HG02763 (cell line): ENCODE data around the gene PRKCI.
"Not testable (repeated sequence)": the region's sequence is repeated elsewhere in the genome, so short reads cannot be mapped to it uniquely, and the experiment has no call there.

Experiments
- ATAC-seq: cut with Tn5 transposase; IDR thresholded peaks from one replicate; pipeline ENCODE4 v1.9.1; 2021; ENCODE audit warnings: mild to moderate bottlenecking, moderate library complexity; ENCODE audit not compliant: unreplicated experiment

The PRKCI gene

DNA sequence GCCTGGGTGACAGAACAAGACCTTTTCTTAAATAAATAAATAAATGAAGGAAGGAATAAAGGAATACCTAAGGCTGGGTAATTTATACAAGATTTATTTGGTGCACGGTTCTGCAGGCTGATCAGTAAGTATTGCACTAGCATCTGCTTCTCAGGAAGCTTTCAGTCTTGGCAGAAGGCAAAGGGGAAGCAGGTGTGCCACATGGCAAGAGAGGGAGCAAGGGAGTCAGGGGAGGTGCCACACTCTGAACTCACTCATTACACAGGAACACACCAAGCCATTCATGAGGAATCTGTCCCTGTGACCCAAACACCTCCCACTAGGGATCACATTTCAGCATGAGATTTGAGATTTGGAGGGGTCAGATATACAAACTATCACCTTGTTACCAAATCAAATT is 56.4 kb downstream of the PRKCI start:
- no peak for ATAC-seq

DNA sequence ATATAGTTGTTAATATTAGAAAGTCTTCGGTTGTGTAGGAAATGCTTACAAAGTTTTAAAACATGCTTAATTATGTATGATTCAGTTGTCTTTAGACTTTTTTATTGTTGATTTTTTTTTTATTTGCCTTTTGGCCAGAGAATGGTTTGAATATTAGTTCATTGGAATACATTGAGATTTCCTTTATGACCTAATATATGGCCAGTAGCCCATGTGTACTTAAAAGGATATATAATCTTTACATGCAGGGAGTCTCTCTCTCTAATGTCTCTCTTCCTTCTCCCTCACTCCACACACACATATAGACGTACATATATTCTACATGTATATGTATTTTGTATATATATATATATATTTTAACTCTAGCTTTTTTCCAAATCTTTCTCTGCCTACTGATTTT is 68.0 kb downstream of the PRKCI start:
- ATAC-seq: no peak

DNA sequence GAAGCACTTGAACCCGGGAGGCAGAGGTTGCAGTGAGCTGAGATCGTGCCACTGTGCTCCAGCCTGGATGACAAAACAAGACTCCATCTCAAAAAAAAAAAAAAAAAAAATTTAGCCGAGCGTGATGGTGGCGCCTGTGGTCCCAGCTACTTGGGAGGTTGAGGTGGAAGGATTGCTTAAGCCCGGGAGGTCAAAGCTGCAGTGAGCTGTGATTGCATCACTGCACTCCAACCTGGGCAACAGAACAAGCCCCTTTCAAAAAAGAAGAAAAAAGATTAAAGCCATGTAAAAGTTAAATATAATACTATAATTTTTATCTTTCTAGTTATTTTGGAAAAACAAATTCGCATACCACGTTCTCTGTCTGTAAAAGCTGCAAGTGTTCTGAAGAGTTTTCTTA is 73.4 kb downstream of the PRKCI start:
- ATAC-seq: no peak

DNA sequence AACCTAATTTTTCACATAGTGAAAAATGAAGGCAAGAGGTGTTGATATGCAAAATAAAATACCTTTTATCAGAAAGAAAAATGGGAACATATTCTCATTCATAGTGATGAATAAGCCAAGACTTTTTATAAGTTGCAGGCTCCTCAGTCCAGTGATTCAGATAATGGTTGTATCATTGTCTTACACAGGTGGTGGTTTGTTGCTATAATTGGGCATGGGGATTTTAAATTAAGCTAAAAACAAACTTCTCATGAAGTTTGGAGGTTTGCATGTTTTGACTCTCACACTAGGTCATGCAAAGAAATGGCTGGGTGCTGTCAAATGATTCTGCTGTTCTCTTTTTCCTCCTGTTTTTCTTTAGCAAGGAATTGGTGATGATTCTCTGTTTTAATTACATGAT is 74.5 kb downstream of the PRKCI start:
- no peak for ATAC-seq

DNA sequence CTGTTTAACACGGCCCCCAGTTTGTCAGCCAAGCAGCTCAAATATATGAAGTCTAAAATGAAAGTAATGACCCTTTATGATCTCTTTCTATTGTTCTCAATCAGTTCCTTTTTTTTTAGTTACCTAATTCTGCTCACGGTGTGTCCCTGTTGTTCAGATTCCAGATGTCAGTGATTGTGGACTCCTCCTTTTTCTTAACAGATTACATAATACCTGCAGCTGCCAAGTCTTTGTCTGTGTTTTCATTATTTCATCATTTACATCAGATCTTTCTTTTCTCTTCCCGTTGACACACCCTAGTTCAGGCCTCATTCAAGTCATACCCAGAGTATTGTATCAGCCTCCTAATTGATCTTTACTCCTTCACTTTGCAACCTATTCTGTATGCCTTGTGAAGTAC is 79.2 kb downstream of the PRKCI start:
- no peak for ATAC-seq

DNA sequence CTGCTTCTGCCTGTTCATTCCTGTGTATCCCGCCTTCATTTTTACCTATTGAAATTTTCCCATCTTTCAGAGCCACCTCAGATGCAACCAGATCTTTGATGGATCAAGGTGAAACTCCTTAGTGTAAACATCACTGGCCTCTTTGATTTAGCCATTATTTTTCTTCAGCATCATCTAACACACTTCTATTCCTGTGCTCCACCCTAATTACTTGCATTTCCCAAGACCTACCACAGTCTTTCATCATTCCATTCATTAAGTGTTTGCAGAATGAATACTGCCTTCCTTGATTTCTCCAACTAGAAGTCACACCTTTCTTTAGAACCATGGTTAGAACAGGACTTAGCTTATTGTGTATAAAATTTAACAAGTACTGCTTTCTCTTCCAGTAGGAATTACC is 79.8 kb downstream of the PRKCI start:
- no peak for ATAC-seq

DNA sequence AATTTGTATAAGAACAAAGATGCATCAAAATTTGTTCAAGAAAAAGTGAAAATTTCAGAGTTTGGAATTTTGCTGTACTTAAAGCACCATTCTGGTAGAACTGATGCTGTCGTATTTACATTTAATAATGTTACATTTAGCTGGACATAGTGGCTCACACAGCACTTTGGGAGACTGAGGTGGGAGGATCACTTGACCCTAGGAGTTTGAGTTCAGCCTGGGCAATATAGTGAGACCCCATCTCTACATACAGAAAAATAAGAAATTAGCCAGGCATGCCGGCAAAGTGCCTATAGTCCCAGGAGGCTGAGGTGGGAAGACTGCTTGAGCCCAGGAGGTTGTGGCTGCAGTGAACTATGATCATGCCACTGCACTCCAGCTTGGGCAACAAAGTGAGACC is 83.8 kb downstream of the PRKCI start:
- no peak for ATAC-seq

DNA sequence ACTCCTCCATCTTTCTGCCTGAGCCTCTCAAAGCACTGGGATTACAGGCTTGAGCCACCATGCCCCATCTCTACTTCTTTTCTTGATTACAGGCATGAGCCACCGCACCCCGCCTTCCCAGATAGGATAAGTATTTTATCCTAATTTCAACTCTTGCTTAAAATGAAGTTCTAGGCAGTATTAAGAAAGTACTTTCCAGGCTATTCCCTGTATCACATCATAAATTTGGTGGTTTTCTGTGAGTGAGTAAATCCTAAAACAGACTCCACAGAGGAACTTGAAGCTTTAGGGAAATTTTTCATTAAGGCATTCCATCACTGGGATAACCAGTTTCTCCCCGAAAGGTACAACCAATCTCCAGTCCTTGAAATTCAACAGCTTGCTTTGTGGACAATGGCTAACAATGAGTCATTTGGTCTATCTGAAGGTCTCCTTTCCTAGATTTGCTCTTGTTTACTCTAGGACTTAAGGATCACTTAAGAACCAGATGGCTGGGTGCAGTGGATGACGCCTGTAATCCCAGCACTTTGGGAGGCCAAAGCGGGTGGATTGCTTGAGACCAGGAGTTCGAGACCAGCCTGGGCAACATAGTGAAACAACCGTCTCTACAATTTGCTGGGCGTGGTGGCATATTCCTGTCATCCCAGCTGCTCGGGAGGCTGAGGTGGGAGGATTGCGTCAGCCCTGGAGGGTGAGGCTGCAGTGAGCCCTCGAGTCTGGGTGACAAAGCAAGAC is 85.6 kb downstream of the PRKCI start:
- no peak for ATAC-seq

DNA sequence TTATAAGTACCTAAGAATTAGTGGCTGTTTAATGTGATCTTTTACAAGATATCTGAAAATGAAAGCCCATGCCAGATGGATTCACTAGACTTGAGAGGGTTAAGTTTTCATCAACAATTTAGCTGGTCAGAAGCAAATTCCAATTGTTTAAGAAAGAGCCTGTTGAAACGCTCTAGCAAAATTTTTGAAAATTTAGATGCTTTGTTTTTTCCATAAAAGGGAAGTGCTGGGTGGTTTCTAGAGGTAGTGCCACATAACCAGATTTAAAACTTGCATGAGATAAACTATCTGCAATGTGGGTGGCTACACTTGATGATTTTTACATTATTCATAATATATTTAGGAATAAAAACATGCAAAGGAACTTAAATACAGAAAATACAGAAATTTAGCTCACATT is 86.8 kb downstream of the PRKCI start:
- no peak for ATAC-seq

DNA sequence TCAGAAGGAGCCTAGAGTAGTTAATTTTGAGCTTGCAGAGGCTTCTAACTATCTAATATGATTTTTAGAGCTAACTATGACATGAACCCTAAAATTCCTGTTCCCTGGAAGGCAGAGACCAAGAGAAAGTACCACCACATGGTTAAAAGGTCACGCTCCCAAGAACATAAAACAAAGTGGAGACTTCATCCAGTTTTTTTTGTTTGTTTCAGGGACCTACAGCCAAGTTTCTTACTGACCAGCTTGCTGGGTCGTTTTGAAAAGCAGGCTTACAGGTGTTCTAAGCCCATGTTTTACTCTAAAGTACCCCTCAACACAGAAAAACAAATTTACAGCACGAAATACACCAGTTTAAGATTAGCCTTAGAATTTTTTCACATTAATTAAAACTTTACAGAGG is 95.7 kb downstream of the PRKCI start:
- ATAC-seq: no peak

DNA sequence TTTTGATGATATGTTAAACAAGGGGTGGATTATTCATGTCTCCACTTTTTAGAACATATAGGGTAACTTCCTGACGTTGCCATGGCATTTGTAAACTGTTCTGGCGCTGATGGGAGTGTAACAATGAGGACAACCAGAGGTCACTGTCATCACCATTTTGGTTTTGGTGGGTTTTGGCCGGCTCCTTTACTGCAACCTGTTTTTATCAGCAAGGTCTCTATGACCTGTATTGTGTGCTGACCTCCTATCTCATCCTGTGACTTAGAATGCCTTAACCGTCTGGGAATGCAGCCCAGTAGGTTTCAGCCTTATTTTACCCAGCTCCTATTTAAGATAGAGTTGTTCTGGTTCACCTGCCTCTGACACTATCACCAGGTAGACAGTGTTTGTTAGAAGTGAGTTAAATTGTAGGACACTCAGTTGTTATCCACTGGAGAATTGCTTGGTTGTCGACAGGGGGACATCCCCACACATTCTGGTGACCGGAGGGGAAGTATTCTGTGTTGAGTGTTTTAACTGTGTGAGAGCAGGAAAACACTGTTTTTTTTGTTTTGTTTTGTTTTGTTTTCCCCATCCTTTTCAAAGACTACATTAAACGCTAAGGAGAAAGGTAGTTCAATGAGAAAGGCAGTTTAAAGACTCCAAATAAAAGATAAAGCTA is 98.4 kb downstream of the PRKCI start:
- no peak for ATAC-seq

DNA sequence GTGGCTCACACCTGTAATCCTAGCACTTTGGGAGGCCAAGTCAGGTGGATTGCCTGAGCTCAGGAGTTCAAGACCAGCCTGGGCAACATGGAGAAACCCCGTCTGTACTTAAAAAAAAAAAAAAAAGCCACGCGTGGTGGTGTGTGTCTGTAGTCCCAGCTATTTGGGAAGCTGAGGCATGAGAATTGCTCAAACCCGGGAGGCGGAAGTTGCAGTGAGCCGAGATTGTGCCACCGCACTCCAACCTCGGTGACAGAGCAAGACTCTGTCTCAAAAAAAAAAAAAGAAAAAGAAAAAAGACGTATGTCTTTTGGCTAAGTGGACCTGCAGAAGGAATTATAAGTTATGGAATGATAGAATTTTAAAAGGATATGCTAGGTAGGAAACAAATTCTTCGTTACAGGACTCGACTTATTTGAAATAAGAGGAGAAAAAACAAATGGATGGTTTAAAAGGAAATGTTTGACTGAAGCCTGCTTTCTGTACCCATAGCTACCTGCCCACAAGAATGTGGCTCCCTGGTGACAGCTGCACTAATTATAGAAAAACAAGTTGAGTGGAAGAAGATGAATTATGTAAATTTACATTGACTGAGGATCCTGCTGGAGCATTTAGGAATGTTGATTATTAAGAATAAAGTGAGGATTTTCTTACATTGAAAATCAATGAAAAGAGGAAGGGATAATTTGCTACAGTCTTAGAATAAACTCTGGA is 99.3 kb downstream of the PRKCI start:
- no peak for ATAC-seq

DNA sequence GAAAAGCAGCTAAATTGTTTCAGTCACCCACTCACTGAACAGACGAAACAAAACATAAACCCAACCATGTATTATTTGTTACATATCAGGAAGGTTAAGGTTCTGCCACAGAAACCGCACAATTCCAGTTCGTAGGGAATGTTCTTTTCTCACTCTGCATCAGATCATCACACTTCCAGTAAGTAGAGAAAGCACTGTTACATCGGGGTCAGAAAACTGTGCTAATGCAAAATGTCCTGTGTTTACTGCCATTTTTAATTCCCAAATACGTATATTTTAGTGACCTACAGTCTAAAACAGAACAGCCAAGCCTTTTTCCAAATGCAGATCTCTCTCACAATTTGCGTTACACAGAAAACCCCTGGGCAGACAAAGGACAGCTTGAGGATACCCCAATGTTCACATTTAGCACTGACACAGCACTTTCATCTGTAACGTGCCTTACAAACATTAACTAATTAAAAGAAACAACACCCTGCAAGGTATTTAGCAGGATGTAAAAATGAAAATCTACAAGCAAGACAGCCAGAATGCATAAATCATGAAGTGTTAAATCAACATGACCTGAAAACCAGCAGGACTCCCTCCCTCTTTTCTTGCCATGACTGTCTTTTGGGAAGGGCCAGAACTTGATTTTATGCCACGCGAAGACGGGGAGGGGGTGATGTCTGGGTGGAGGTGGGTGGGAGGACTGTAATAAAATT is 100.5 kb downstream of the PRKCI start:
- ATAC-seq: no peak

DNA sequence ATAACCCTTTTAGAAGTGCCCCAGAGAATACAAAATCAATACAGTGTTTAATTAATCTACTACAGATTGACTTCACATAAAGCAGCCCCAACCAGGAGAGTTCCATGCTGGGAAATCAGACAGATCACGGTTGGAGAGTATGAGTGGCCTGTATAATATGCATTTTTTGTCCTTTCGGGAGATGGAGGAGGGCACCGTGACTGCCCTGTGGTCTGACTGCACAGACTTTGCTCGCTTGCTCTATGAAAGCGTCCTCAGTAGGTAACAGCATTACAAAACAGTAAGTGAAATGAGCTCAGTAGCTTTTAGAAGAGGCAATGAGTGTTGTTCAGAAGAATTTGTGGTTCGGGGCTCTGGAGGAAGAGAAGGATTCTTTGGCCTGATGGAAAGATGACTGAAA is 101.1 kb downstream of the PRKCI start:
- ATAC-seq: no peak

DNA sequence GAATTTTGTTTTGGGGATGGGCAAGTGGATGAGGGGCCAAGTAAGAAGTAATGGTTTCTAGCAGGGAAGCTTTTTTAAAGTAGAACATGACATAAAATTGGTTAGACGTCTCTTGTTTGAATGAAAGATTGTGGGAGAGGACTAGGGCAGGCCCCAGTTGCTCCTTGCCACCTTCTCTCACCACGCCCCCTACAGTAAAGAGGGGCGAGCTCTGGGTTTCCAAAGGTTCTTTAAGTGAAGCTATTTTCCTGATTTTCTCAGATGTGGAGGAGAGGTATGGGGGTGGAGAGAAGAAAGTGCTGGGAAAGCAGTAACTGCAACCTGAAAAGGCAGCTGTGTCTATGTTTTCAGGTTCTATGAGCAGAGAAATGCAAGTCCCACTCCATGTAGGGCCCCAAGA is 102.7 kb downstream of the PRKCI start:
- no peak for ATAC-seq

DNA sequence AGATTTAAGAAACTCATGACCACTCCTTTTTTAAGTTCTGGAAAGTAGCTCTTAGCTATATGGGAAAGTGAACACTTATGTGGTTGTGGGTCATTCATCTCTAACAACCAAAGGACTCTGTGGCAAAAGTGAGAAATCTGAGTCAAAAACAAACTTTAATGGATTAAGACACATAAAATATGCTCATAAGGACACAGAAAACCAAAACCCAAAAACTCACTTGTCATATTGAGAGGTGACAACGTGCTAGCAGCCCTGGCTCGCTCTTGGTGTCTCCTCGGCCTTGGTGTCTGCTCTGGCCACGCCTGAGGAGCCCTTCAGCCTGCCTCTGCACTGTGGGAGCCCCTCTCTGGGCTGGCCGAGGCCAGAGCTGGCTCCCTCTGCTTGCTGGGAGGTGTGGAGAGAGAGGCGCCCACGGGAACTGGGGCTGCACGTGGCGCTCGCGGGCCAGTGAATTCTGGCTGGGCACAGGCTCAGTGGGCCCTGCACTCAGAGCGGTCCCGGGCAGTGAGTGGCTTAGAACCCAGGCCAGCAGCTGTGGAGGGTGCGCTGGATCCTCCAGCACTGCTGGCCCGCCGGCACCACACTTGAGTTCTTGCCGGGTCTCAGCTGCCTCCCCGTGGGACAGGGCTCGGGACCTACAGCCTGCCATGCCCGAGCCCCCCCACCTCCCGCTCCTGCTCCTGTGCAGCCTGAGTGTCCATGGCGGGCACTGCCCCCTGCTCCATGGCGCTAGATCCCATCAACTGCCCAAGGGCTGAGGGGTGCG is 105.0 kb downstream of the PRKCI start:
- ATAC-seq: no peak

DNA sequence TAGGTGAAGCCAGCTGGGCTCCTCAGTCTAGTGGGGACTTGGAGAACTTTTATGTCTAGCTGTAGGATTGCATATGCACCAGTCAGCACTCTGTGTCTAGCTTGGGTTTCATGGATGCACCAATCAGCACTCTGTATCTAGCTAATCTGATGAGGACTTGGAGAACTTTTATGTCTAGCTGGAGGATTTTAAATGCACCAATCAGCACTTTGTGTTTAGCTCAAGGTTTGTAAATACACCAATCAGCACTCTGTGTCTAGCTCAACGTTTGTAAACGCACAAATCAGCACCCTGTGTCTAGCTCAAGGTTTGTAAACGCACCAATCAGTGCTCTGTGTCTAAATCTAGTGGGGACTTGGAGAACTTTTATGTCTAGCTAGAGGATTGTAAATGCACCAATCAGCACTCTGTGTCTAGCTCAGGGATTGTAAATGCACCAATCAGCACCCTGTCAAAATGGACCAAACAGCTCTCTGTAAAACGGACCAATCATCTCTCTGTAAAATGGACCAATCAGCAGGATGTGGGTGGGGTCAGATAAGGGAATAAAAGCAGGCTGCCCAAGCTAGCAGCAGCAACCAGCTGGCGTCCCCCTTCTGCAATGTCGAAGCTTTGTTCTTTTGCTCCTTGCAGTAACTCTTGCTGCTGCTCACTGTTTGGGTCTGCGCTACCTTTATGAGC is 105.8 kb downstream of the PRKCI start:
- ATAC-seq: not testable (repeated sequence)

DNA sequence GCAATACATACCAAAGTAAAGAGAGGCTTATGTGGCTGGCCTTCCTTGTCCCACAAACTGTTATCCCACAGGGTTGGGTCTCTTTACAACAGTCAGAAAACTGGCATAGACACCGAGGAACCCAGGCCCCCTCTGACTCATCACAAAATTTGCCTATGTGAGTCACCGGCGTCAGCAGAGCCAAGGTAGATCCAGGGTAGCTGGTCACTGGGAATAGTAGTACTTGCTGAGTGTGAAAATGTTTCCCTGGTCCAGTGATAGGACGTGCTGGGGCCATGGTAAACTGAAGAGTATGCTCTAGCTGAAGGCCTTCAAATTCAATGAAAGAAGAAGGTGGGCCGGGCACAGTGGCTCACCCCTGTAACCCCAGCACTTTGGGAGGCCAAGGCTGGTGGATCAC is 108.1 kb downstream of the PRKCI start:
- no peak for ATAC-seq

DNA sequence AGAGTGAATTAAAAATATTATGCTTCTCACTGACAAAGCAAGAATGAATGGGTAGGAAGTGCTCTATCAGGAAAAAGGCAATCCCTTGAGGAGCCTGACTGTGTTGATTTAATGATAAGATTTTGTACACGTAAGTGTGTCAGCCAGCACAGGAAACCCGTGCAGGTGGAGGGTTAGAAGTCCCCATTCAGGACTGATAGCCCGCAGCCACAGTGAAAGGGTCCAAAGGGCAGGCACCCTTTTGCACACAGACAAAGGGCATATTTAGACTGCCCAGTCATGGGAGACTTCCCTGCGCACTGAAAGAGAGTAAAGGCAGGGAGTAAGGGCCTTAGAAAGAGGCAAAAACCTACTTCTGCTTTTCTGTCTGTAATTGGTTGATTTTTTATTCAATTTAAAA is 108.9 kb downstream of the PRKCI start:
- peak; percentile 53 for ATAC-seq

DNA sequence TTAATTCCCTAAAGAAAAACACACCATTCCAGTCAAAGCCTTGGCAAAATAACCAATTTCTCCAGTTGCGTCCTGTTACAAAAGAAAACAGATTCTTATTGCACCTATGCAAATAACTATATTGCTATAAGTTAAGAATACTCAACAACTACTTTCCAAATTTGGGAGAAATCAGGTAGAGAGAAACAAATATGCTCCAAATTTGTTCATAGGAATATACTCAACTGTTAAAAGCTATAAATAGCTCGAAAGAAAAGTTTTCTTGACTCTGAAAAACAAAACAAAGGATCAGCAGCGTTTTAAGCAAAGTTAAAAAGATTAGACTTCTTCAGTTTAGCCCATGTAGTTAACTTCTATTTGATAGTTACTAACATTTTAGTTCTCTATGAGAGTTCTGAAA is 115.2 kb downstream of the PRKCI start:
- ATAC-seq: no peak
